NOMO-1 treated with dmso at 0.1 percent for 144 hours (cell line): ENCODE measurements around the gene OAF.
"Not testable (repeated sequence)": the region's sequence is repeated elsewhere in the genome, so short reads cannot be mapped to it uniquely, and the experiment has no call there.

Experiments used
- DNase-seq: peaks from one replicate; lab custom pipeline; 2025; ENCODE audit not compliant: unreplicated experiment; lab: John Stamatoyannopoulos, UW

OAF gene

DNA sequence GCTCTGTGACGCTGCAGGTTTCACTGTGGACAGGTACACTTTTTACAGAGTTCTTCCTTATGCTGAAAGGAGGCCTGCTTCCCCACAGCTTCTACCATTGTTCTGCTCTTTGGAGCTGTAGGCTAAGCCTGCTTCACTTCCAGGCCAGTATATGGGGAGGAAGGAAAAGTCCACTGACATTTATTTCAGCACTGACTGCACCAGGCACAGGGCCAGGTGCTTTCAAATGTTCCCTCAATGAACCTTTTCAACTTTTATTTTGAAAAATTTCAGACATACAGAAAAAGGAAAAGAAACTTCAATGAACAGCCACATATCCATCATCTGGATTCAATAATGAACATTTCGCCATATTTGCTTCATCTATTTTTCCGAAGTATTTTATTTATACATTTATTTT lies 51.1 kb downstream of the OAF start:
- DNase-seq = no peak

DNA sequence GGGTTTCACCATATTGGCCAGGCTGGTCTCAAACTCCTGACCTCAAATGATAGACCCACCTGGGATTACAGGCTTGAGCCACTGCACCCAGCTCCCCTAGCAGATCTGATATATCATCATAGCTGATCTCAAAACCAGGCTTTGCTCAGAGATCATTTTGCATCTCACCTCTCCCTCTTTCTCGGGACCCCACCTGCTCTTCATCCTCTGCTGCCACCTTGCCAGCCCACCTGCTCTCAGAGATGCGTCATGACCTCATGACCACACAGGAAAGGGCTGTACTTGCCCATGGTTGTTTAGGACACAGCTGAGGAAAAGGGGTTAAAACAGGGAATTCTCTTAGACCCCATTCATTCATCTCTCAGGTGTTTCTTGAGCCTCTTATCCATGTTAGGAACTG lies 56.5 kb downstream of the OAF start:
- DNase-seq = no peak

DNA sequence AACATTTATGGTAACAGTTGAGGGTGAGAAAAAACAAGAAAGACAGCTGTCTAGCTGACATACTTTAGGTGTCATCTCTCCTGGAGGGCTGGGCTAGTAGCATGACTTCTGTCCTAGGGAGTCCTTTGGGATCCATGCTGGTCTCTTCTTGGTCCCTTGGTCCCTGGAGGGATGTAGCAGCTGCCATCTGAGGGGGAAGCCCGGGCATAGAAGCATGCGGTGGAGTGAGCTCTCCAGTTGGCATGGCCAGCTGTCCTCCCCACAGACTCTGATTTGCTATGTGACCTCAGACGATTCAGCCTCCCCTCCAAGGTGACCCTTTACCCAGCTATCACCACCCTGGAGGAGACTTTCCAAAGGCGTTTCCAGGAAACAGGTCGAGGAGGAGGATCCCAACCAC lies 57.9 kb downstream of the OAF start:
- no peak for DNase-seq

DNA sequence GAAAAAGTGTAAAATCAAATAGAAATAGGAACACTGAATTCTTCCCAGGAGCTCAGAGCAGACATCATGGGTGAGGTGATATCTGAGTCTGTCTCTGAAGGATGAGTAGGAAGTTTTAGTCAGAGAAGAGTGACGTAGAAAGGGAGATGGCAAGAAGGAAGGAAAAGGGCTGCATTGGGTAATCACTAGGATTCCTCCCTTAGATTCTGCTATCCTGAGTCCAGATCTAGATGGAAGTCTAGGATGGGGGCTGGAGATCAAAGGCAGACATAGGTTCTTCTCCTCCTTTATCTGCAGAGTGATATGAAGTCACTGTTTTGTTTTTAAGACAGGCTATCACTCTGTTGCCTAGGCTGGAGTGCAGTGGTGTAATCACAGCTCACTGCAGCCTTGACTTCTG lies 59.6 kb downstream of the OAF start:
- no peak for DNase-seq

DNA sequence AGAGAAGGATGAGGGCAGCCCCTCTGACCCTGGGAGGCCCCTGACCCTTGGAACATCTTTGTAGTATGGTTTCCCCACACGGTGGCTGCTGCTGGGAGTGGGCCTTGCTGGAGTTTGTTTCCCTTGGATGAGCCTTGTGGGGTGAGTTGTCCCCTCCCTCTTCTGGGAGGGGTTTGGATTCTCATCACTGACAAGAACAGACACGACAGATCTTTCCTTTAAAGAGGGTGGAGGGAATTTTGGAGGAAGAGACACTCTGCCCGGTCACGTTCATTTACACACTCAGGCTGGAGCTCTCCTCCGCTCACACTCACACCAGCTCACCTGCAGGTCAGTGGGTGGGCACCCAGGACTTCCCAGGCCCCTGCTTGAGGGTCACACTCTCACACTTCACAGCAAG lies 60.8 kb downstream of the OAF start:
- no peak for DNase-seq

DNA sequence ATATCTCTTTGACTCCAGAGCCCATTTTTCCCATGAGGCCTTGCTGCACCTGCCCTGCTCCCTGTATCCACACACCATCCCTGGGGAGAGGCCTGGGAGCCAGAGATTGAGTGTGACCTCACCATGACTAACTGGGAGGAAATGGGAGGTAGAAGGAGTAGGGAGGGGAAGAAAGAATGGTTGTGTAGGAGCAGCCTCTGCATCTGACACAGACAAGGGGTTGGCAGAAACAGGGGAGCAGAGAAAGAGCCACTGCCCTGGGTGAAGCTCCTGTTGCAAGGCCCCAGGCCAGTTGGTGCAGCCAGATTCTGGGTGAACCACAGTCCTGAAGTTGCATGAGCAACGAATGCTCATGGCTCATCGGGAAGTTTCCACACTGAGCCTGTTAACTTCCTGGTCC lies 61.5 kb downstream of the OAF start:
- DNase-seq = no peak

DNA sequence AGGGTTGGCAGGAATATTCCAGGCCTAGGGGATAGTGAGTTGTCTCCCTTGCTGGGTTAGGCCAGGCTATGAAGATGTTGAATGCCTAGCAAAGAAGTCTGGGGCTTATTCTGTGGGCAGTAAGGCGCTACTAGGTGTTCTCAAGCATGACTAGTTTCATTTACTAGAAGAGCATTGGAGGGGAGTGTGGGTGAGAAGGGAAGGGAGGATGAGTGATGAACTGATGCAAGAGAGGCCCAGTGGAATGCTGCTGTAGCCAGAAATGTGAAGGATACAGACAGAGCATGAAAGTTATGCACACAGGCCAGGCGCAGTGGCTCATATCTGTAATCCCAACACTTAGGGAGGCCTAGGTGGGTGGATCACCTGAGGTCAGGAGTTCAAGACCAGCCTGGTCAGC lies 62.6 kb downstream of the OAF start:
- no peak for DNase-seq

DNA sequence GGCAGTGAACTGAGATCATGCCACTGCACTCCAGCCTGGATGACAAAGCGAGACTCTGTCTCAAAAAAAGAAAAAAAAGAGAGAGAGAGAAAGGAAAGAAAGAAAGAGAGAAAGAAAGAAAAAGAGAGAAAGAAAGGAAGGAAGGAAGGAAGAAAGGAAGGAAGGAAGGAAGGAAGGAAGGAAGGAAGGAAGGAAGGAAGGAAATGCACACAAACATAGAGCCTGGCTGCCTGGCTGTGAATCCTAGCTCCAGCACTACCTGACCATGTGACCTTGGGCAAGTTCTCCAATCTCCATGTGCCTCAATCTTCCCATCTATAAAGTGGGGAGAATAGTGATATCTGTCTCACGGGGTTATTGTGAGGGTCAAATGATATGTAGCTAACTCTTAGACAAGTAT lies 63.1 kb downstream of the OAF start:
- DNase-seq = not testable (repeated sequence)

DNA sequence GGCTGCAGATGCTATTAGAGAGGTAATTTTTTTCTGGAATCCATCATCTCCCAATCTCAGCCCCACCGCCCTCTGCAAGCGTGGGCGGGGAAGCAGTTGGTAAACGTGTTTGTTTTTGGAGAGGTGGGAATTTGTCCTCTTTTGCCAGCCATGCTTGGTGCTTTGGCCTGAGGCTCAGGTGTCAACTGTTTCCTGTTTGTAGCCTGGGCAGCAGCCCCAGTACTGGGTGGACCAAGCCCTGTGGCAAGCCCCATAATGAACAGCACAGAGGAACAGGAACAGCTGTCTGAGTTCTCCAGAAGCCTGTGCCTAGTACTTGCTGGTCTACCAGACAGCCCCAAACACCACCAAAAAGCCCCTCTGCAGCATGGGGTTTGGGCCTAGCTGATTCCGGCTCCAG lies 68.7 kb downstream of the OAF start:
- DNase-seq = no peak
